ENCODE results near the gene GJC1.

Gene GJC1

DNA sequence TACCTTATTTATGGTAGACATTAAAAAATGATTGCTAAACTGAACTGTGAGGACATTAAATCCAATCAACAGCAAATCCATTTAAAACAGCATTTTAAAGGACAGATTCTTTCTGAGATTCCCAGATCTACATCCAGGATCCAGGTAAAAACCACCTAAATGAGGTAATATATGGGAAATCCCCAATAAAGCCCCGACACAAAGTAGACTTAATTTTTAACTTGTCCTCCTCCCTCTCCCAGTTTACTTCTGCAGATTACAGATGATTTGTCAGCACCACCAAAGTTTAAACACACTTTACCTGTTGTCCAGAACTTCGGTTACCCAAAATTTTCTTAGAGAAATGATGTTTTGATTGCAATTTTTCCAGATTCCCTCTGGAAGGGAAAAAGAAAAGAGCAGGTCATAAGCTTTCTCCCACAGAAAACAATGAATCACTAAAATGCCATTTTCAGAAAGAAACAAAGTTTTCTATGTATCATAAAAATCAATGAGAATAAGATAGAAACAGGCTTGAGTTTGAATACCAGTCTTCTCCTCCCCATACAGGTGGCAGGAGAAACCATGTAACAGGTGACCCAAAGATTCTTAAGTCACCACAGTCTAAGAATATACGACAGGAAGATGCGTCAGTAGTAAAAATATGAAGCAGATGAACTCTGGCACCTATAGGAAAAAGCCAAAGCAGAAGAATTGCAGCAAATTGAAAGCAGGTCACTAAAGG is 22.8 kb downstream of the GJC1 start:
- in situ Hi-C loops (cut with MboI; ENCODE audit: low sequenced_read_pairs) = no loop called here

GRCh38 chr17:44804302-44805089 is 25.6 kb downstream of the GJC1 start:
- in situ Hi-C loops (cut with MboI; ENCODE audit: low sequenced_read_pairs) = no loop called here

GRCh38 chr17:44801880-44802279 is 28.2 kb downstream of the GJC1 start:
- in situ Hi-C loops (cut with MboI; ENCODE audit: low sequenced_read_pairs) = no loop called here

DNA sequence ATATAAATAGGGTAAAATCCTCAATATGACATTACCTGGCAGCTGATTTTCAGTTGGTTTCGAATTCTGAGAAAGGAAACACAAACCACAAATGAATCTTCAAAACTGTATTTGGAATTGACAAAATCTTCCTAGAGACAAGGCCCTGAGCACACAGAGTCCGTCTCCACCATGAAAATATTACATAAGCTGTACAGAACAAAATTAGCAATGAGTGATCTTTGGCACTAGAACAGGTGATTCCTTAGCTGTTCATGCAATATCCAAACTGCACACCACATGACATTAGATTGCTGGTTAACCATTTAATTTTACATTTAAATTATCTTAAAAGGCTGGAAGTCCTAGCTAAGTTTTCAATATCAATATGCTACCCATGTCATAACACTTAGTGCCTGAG is 31.7 kb downstream of the GJC1 start:
- in situ Hi-C loops (cut with MboI; ENCODE audit: low sequenced_read_pairs) = no loop called here

DNA sequence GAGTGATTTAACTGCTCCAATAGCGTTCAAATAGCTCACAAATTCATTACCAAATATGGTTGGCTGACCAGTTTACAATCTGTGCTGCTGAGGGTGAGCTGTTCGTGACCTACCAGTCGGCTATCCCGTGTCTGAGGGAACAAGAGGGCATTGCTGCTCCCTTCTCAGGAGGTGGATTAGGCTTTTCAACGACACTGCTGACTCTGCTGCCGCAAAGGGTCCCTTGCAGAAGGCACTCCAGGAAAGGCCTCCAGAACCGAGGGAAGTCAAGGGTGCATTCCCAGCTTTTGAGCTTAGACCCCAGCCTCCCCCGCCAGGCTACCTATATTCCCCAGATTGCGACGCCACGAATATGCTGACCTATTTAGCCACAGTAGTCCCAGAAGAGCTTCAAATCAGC is 32.3 kb downstream of the GJC1 start:
- in situ Hi-C loops (cut with MboI; ENCODE audit: low sequenced_read_pairs) = no loop called here

DNA sequence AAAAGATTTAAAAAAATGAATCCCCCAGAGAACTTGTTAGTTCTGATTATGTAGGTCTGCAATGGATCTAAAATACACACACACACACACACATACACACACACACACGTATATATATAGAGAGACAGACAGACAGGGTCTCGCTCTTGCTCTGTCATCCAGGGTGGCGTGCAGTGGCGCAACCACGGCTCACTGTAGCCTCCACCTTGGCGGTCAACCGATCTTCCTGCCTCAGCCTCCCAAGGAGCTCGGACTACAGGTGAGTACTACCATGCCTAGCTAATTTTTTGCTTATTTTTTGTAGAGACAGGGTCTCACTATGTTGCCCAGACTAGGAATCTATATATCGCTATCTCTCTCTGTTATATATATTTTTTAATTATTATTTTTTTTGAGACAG is 33.4 kb downstream of the GJC1 start:
- in situ Hi-C loops (cut with MboI; ENCODE audit: low sequenced_read_pairs) = no loop called here

DNA sequence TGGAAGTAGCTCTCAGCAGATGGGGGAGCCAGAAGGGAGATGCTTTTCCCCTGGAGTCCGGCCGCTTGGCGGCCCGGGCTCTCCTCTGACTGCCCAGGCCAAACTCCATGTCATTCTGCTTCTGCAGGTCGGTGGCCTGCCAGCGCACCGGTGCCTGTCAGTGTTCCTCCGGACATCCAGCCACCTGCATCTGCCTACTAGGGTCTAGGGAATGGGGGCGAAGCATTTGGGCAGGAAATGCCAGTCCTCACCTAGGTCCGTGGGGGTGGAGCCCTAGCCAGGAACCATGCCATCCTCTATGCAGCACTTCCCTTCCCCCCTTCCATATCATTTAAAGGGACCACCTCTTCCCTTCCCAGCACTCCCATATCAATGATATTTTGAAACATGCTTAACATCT is 34.2 kb downstream of the GJC1 start:
- in situ Hi-C loops (cut with MboI; ENCODE audit: low sequenced_read_pairs) = no loop called here

DNA sequence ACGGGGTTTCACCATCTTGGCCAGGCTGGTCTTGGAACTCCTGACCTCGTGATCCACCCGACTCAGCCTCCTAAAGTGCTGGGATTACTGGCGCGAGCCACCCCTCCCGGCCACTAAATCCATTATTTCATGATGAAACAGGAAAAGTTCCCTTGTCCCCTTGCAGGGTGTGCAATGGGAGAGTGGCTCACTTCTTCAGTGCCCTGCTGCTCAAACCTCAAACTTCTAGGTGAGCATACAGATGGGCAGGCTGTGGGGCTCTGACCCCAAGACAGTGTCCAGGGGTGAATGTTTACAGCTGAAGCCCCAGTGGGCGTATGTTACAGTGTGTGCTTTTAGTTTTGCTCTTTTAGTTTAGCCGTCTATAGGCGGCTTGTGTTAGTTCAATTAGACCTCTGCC is 34.7 kb downstream of the GJC1 start:
- in situ Hi-C loops (cut with MboI; ENCODE audit: low sequenced_read_pairs) = no loop called here

GRCh38 chr17:44794851-44795413 is 35.2 kb downstream of the GJC1 start:
- in situ Hi-C loops (cut with MboI; ENCODE audit: low sequenced_read_pairs) = no loop called here

DNA sequence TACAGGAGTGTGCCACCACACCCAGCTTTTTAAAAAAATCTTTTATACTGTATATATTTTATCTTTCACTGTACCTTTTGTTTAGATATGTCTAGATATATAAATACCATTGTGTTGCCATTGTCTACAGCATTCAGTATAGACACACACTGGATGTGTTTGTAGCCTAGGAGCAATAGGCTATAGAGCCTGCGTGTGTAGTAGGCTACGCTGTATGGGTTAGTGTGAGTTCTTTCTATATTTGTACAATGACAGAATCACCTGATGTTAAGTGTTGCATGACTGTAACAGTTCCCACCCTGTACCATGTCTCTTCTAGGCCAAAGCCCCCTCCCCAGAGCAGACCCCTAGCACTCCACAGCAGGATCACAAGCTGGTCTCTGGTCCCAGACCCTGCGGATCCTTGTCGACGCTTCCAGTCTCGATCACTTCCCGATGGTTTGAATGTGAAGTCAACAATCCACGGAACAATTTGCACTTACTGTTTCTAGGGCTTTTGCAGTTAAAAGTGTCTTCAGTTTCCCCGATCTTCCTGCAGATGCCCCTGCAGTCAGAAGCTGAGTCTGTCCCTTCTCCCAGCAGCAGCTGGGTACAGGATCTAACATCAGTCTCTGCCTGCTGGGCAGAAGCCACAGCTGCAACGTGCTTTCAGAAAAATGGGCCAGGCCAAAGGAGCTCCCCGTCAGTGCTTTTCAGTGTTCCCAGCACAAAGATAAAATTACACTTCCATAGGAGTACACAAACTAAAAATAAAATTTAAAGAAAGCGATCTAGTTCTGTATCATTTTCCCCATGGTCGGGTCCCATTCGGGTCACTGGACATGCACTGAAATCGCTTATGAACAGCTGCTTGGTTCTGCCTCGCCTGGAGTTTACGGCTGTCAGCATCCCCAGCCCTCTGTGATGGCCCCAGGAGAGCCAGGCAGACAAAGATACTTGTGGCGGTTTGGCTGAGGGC is 35.9 kb downstream of the GJC1 start:
- in situ Hi-C loops (cut with MboI; ENCODE audit: low sequenced_read_pairs) = no loop called here

DNA sequence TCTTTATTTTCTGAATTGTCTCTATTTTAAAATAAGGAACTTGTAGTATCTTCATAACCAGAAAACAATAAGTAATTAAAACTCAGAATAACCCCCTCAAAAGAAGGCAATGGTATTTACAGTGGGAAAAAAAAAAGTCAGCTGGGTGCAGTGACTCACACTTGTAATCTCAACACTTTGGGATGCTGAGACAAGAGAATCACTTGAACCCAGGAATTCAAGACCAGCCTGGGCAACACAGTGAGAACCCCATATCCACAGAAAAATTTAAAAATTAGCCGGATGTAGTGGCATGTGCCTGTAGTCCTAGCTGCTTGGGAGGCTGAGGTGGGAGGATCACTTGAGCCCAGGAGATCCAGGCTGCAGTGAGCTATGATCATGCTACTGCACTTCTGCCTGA is 37.8 kb downstream of the GJC1 start:
- in situ Hi-C loops (cut with MboI; ENCODE audit: low sequenced_read_pairs) = no loop called here

GRCh38 chr17:44788139-44788538 is 41.9 kb downstream of the GJC1 start:
- in situ Hi-C loops (cut with MboI; ENCODE audit: low sequenced_read_pairs) = no loop called here

DNA sequence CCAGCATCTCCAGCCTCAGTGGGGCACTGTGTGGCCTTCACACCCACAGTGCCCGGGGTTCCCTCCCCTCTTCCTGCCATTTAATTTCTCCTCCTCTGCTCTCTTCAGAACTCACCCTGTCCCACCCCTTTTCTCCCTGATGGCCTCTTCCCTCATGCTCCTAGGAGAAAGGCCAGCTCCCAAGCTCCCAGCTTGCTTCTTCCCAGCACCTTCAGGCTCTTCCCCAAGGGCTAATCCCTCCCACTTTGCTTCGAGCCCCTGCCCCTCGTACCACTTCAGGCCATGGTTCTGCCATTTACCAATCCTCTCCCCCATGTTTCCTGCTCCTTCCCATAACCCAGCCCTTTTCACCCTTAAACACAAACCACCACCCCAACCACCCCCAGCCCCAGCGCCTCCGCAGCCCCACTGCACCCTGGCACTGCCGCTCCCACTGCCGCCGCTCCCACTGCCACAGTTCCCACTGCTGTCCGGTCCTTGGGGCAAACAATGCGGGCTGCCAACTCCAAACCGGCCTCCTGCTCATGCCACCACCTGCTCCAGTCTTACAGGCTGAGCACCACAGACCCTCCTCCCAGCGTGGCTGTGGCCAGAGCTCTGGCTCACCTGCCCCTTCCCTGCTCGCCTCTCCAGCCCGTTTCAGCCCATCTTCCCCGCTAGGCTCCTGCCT is 42.7 kb downstream of the GJC1 start:
- in situ Hi-C loops (cut with MboI; ENCODE audit: low sequenced_read_pairs) = no loop called here

DNA sequence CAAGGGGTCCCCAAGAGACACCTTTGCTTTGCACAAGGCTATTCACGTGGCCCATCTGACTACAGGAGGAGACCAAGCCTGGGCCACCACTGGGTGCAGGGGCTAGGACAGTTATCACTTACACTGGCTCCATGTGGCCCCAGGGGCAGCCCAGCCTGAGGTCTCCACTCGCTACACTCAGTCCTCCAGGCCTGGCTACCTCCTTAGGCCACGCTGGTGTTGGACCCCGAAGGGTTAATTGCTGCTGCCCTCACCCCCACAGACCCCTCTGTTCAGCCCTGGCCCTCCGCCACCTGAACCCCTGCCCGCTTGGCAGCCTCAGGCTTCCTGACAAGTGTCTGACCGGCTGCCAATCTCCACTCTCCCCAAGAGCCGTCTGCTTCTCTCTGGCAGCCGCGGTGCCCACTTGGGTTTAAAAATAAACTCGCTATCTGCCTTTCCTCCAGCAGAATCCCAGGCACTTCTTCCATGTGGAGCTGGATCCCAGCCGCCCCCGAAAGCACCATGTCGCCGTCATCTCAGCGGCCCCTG is 43.5 kb downstream of the GJC1 start:
- in situ Hi-C loops (cut with MboI; ENCODE audit: low sequenced_read_pairs) = no loop called here

- in situ Hi-C loops (cut with MboI; ENCODE audit: low sequenced_read_pairs) = no loop called here
These were observed 44.2 kb downstream of the GJC1 start for GRCh38 chr17:44785921-44786320.

DNA sequence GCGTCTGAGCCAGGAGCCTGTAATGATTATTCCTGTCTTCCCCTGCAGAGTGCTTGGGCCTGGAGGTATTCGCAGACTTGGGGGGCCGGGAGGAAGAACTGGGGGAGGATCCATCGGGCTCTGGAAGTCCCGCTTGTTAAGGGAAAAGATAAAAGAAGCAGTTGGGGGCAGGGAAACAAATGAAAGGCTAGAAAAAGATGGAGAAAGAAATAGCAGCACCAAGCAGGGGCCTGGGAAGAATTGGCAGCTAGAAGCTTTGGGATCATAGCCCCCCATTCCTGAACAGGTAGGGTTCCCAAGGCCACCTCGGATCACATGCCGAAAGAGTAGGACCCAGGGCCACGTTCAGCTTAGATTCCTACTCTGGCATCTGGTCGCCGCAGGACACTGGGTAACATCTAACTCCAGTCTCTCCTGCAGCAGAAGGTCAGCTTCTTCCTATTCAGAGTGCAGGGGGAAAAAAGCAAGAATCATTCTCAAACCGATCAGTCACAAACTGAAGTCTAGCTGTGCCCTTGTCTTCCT is 47.7 kb downstream of the GJC1 start:
- in situ Hi-C loops (cut with MboI; ENCODE audit: low sequenced_read_pairs) = no loop called here

DNA sequence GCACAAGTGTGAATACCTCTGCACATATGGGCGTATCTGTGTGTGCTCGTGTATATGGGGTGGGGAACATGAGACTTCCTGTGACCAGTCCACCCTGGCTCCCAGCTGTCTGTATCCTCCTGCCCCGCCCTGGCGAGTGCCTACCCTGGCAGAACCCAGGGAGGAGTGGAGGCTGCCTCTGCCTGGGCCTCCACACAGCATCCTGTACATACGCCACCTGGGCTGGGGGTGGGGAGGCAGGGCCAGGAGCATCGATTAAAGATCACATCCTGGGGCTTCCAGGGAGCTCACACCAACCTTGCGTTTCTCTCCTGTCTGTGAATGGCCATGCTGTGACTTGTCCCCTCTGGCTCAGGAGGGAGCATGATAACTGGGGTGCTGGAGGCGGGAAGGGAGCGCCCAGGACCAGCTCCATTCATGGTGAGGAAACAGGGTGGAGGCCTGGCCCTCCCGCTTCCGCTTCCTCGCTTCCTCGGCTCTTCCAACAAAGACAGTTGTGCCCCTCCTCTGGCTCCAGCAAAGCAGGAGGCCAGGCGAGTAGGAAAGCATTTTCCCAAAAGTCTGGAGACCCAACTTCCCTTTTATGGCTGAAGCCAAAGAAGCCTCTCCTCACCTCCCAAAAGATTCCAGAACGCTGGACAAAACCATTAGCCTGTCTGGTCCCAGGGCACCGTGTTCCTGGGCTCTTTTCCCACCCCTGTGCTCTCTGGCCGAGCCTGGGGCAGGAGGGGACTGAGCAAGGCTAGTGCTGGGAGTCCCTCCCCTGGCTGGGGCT is 48.3 kb downstream of the GJC1 start:
- in situ Hi-C loops (cut with MboI; ENCODE audit: low sequenced_read_pairs) = no loop called here

- in situ Hi-C loops (cut with MboI; ENCODE audit: low sequenced_read_pairs) = no loop called here
These were observed 49.1 kb downstream of the GJC1 start for GRCh38 chr17:44780845-44781480.

GRCh38 chr17:44780161-44780560 is 49.9 kb downstream of the GJC1 start:
- in situ Hi-C loops (cut with MboI; ENCODE audit: low sequenced_read_pairs) = no loop called here
